Measurements from ENCODE around the gene SUSD1. TPM values are rescaled to one million over a fixed set of nuclear protein-coding genes. Genes with fewer than 3 reads are reported as not detected.
A peak's percentile ranks its signal among the peaks of the same experiment; 100 is the strongest.

The SUSD1 gene
- 2.0 TPM in 2 replicates for polyA plus RNA-seq
- 13.8 and 20.2 TPM in 2 replicates for polyA minus RNA-seq

DNA sequence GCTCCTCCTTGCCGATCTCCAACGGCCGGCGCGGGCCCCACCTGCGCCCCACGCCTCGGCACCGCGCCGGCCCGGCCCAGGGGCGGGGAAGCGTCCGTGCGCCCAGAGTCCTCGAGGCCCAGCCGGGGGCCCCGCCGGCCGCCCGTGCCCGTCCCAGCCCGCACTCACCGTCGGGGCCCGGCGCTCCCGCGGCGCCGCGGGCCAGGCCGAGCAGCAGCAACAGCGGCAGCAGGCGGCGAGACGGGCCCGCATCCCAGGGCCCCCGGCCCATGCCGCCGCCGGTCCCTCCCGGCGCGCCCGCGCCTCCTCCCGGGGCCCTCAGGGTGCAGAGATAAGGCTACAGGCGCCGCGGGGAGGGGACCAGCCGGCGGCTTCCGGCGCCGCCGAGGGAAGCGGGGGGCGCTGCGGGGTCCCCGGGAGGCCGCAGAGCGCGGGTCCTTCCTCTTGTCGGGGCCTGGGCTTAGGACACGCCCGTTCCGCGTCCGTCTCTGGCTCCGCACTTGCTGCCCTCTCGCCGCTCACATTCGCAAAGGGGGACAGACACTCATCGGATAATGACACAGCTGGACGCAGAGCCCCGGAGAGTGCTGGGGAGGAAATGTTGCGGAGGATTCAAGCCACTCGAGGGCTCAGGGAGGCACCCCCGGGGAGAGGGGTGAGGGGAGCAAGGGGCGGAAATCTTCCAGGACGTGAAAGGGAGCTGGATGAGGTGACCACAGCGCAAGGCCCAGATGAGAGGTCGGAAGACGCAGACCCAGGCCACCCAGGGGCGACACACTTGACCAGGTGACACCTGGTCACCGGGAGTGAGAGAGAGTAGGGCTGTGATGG is at the start of gene SUSD1:
SUSD1 (minus strand) TSS at position 333 of the 831 bp plus-strand sequence; CDS start at position 271, 62 bp downstream.
- H3K27me3 ChIP-seq (ENCODE audit: insufficient read depth, low read depth, low read length) = peaks cover 18% of the 10 kb centered on the region
- no peaks in the 10 kb centered on the region for H3K79me2 ChIP-seq (replicated peaks; ENCODE audit: insufficient read depth, low read length)
- no peak within 1 kb of the TSS for H3K4me2 ChIP-seq (ENCODE audit: low read length)
- no peaks in the 10 kb centered on the region for H4K20me1 ChIP-seq (ENCODE audit: insufficient read depth)
- H3K4me3 ChIP-seq (ENCODE audit: low read length) = peak within 1 kb of the TSS; percentile 63
- H3F3A ChIP-seq (ENCODE audit: insufficient read depth, low read length, poor library complexity, severe bottlenecking) = no peaks in the 10 kb centered on the region
- H3K9me3 ChIP-seq (ENCODE audit: low read length) = no peaks in the 10 kb centered on the region
- no peak within 1 kb of the TSS for H3K27ac ChIP-seq (ENCODE audit: low read length)
- H3K9me2 ChIP-seq (ENCODE audit: insufficient read depth, low read length) = no peaks in the 10 kb centered on the region
- TF ChIP-seq SMC3 (conservative IDR thresholded peaks at IDR 0.05; ENCODE audit: poor library complexity) = no peak
- no peak for TF ChIP-seq TAF1 (IDR thresholded peaks at IDR 0.05; ENCODE audit: low read depth)
- no peak for TF ChIP-seq MXI1 (conservative IDR thresholded peaks at IDR 0.05; ENCODE audit: poor library complexity, severe bottlenecking)
- TF ChIP-seq POLR2AphosphoS5 (IDR thresholded peaks at IDR 0.05) = no peak
- TF ChIP-seq EP300 (conservative IDR thresholded peaks at IDR 0.05; ENCODE audit: poor library complexity, severe bottlenecking) = no peak
- no peak for TF ChIP-seq RAD21 (conservative IDR thresholded peaks at IDR 0.05)
- no peak for TF ChIP-seq EZH2 (IDR thresholded peaks at IDR 0.05; ENCODE audit: borderline replicate concordance, insufficient read depth, low read length, poor library complexity, severe bottlenecking)
- TF ChIP-seq, protein P1, sequence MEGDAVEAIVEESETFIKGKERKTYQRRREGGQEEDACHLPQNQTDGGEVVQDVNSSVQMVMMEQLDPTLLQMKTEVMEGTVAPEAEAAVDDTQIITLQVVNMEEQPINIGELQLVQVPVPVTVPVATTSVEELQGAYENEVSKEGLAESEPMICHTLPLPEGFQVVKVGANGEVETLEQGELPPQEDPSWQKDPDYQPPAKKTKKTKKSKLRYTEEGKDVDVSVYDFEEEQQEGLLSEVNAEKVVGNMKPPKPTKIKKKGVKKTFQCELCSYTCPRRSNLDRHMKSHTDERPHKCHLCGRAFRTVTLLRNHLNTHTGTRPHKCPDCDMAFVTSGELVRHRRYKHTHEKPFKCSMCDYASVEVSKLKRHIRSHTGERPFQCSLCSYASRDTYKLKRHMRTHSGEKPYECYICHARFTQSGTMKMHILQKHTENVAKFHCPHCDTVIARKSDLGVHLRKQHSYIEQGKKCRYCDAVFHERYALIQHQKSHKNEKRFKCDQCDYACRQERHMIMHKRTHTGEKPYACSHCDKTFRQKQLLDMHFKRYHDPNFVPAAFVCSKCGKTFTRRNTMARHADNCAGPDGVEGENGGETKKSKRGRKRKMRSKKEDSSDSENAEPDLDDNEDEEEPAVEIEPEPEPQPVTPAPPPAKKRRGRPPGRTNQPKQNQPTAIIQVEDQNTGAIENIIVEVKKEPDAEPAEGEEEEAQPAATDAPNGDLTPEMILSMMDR (IDR thresholded peaks at IDR 0.05; ENCODE audit: poor library complexity, severe bottlenecking) = no peak
- no peak for TF ChIP-seq REST (IDR thresholded peaks at IDR 0.05; ENCODE audit: borderline replicate concordance)
- peak within 1 kb of the TSS; percentile 47 for H3K9ac ChIP-seq (ENCODE audit: low read length)
- no peaks in the 10 kb centered on the region for H3K36me3 ChIP-seq (ENCODE audit: insufficient read depth, low read length)
- H2AFZ ChIP-seq (ENCODE audit: low read depth, low read length) = peak within 1 kb of the TSS; percentile 45

DNA sequence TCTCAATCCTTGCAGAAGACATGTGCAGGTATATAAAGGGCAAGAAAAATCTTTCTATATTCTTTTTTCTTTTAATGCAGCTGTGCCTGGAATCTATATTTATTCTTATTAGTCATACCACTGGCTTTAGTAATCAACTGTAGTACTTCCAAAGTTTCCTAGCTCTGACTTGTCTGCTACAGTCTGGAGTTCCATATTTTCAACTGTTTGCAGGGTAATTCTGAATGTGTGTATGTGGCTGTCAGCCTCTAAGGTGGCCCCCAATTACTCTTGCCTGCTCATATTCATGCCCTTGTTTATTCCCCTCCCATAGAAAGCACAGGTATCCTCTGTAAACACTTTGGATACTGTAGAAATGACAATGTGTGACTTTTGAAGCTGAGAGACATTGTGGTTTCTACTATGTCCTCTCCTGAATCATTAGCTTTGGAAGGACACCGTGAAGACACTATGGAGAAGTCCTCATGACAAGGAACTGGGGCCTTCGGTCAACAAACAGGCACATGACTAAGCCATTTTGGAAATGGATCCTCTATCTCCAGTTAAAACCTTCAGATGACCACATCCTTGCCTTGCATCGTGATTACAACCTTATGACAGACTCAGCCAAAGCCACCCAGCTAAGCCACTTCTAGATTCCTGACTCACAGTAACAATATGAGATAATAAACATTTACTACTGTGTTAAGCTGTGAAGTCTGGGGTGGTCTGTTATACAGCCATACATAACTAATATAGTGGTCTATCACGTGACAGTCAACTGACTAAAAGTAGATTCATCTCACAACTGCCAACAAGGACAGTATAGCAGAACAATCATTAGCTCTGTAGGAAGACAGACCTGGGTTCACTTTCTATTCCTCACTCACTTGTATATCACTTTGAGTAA is 49.5 kb upstream of the SUSD1 start:
- Histone ChIP-seq H3K4me2 (ENCODE audit: low read length) (no peak overlapping the region), H3F3A (ENCODE audit: insufficient read depth, low read length, poor library complexity, severe bottlenecking) (no peaks in the 10 kb centered on the region), H3K36me3 (ENCODE audit: insufficient read depth, low read length) (peaks cover 15% of the 10 kb centered on the region), H3K9ac (ENCODE audit: low read length) (no peak overlapping the region), H3K79me2 (replicated peaks; ENCODE audit: insufficient read depth, low read length) (no peaks in the 10 kb centered on the region), H4K20me1 (ENCODE audit: insufficient read depth) (no peaks in the 10 kb centered on the region), H2AFZ (ENCODE audit: low read depth, low read length) (no peak overlapping the region), H3K27ac (ENCODE audit: low read length) (no peak overlapping the region), H3K27me3 (ENCODE audit: insufficient read depth, low read depth, low read length) (no peaks in the 10 kb centered on the region), H3K4me3 (ENCODE audit: low read length) (no peak overlapping the region), H3K9me3 (ENCODE audit: low read length) (no peaks in the 10 kb centered on the region), H3K9me2 (ENCODE audit: insufficient read depth, low read length) (no peaks in the 10 kb centered on the region)
- TF ChIP-seq, protein P1 (IDR thresholded peaks at IDR 0.05; ENCODE audit: poor library complexity, severe bottlenecking) = no peak
- TF ChIP-seq SMC3 (conservative IDR thresholded peaks at IDR 0.05; ENCODE audit: poor library complexity) (no peak), MXI1 (conservative IDR thresholded peaks at IDR 0.05; ENCODE audit: poor library complexity, severe bottlenecking) (no peak), REST (IDR thresholded peaks at IDR 0.05; ENCODE audit: borderline replicate concordance) (no peak), POLR2AphosphoS5 (IDR thresholded peaks at IDR 0.05) (no peak), RAD21 (conservative IDR thresholded peaks at IDR 0.05) (no peak), EP300 (conservative IDR thresholded peaks at IDR 0.05; ENCODE audit: poor library complexity, severe bottlenecking) (no peak), TAF1 (IDR thresholded peaks at IDR 0.05; ENCODE audit: low read depth) (no peak), EZH2 (IDR thresholded peaks at IDR 0.05; ENCODE audit: borderline replicate concordance, insufficient read depth, low read length, poor library complexity, severe bottlenecking) (no peak)

Measured in neural cell (in vitro differentiated cells).